ENCODE results near the gene TMOD1. TPM values are rescaled to one million over a fixed set of nuclear protein-coding genes. Genes with fewer than 3 reads are reported as not detected.

Gene TMOD1
- total RNA-seq, 1 experiment from 2014 or later: 1.0 TPM

GRCh38 chr9:97638666-97639065, 137.2 kb downstream of the TMOD1 start:
- ATAC-seq: peak; percentile 60
- H3K27me3 Mint-ChIP-seq (ENCODE audit: low read depth): no peaks in the 10 kb centered on the region
- POLR2A ChIA-PET: no interaction called here
- H3K36me3 Mint-ChIP-seq: peaks cover 15% of the 10 kb centered on the region
- no peak for DNase-seq (ENCODE audit: low spot score)
- CTCF ChIA-PET: interaction anchor here (1.3 kb wide), 1 partner anchor 40 kb away, joined by 6 read pairs; no protein-coding TSS in a partner anchor
- H3K4me3 Mint-ChIP-seq: no peak overlapping the region
- TF ChIP-seq NR3C1 (CRISPR knock-in tag; conservative IDR thresholded peaks at IDR 0.05; ENCODE audit: low read depth): no peak
- no peak for TF ChIP-seq ZNF121 (CRISPR knock-in tag; IDR thresholded peaks at IDR 0.05)
- no peak for TF ChIP-seq ESRRA (CRISPR knock-in tag; IDR thresholded peaks at IDR 0.05; ENCODE audit: borderline replicate concordance)
- TF ChIP-seq KAT7 (CRISPR knock-in tag; IDR thresholded peaks at IDR 0.05; ENCODE audit: borderline replicate concordance): no peak
- TF ChIP-seq, protein P1, sequence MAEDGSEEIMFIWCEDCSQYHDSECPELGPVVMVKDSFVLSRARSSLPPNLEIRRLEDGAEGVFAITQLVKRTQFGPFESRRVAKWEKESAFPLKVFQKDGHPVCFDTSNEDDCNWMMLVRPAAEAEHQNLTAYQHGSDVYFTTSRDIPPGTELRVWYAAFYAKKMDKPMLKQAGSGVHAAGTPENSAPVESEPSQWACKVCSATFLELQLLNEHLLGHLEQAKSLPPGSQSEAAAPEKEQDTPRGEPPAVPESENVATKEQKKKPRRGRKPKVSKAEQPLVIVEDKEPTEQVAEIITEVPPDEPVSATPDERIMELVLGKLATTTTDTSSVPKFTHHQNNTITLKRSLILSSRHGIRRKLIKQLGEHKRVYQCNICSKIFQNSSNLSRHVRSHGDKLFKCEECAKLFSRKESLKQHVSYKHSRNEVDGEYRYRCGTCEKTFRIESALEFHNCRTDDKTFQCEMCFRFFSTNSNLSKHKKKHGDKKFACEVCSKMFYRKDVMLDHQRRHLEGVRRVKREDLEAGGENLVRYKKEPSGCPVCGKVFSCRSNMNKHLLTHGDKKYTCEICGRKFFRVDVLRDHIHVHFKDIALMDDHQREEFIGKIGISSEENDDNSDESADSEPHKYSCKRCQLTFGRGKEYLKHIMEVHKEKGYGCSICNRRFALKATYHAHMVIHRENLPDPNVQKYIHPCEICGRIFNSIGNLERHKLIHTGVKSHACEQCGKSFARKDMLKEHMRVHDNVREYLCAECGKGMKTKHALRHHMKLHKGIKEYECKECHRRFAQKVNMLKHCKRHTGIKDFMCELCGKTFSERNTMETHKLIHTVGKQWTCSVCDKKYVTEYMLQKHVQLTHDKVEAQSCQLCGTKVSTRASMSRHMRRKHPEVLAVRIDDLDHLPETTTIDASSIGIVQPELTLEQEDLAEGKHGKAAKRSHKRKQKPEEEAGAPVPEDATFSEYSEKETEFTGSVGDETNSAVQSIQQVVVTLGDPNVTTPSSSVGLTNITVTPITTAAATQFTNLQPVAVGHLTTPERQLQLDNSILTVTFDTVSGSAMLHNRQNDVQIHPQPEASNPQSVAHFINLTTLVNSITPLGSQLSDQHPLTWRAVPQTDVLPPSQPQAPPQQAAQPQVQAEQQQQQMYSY (CRISPR knock-in tag; IDR thresholded peaks at IDR 0.05): no peak
- TF ChIP-seq SP1 (CRISPR knock-in tag; conservative IDR thresholded peaks at IDR 0.05): no peak
- TF ChIP-seq PRRX2 (CRISPR knock-in tag; IDR thresholded peaks at IDR 0.05): no peak
- TF ChIP-seq NFE2L1 (CRISPR knock-in tag; IDR thresholded peaks at IDR 0.05): no peak
- TF ChIP-seq CREM (CRISPR knock-in tag; IDR thresholded peaks at IDR 0.05): no peak
- TF ChIP-seq, protein P2, sequence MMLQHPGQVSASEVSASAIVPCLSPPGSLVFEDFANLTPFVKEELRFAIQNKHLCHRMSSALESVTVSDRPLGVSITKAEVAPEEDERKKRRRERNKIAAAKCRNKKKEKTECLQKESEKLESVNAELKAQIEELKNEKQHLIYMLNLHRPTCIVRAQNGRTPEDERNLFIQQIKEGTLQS (CRISPR knock-in tag; conservative IDR thresholded peaks at IDR 0.05): no peak
- TF ChIP-seq FOXP4 (CRISPR knock-in tag; IDR thresholded peaks at IDR 0.05): no peak
- H3K9me3 Mint-ChIP-seq: no peaks in the 10 kb centered on the region
- peaks cover 23% of the 10 kb centered on the region for H3K4me1 Mint-ChIP-seq
- H3K27ac Mint-ChIP-seq: no peak overlapping the region

DNA sequence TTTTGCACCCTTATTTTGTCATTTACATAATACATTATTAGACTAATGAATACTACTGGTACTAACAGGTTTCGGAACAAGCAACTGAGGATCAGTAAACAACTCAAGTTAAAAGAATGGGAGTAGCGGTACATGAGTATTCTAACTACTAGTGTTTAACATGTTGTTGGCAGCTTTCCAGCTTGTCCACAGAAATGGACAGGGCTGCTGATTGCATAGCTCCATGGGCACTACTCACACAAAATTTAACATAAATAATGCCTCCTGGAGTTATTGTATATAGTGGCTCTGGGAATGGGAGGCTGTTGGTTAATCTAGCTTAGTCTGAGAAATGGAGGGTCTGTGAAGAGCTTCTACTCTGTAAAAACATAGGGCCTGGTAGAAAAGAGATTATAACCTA, 138.9 kb downstream of the TMOD1 start:
- POLR2A ChIA-PET: no interaction called here
- H3K9me3 Mint-ChIP-seq: no peaks in the 10 kb centered on the region
- TF ChIP-seq PRRX2 (CRISPR knock-in tag; IDR thresholded peaks at IDR 0.05) (no peak), ESRRA (CRISPR knock-in tag; IDR thresholded peaks at IDR 0.05; ENCODE audit: borderline replicate concordance) (no peak), JAZF1 (CRISPR knock-in tag; IDR thresholded peaks at IDR 0.05) (no peak), ZNF416 (CRISPR knock-in tag; IDR thresholded peaks at IDR 0.05) (no peak), ZSCAN18 (CRISPR knock-in tag; IDR thresholded peaks at IDR 0.05) (no peak), ATF6 (CRISPR knock-in tag; IDR thresholded peaks at IDR 0.05) (no peak), NR3C1 (CRISPR knock-in tag; conservative IDR thresholded peaks at IDR 0.05; ENCODE audit: low read depth) (no peak), GTF2I (CRISPR knock-in tag; conservative IDR thresholded peaks at IDR 0.05) (no peak), FOXP1 (CRISPR knock-in tag; IDR thresholded peaks at IDR 0.05; ENCODE audit: borderline replicate concordance) (no peak)
- no peaks in the 10 kb centered on the region for H3K27me3 Mint-ChIP-seq (ENCODE audit: low read depth)
- CTCF ChIA-PET: interaction anchor here (1.3 kb wide), 1 partner anchor 59 kb away, joined by 3 read pairs; no protein-coding TSS in a partner anchor
- H3K27ac Mint-ChIP-seq: no peak overlapping the region
- peaks cover 25% of the 10 kb centered on the region for H3K36me3 Mint-ChIP-seq
- ATAC-seq: no peak
- peaks cover 12% of the 10 kb centered on the region for H3K4me1 Mint-ChIP-seq
- H3K4me3 Mint-ChIP-seq: no peak overlapping the region
- no peak for DNase-seq (ENCODE audit: low spot score)

All from WTC11 (cell line).